DND-41 (cell line): ENCODE measurements around the gene CTSE.

Source experiments
- ATAC-seq: fragments of 200-7000 bp; cut with Tn5 transposase; 3 replicates; pipeline ENCODE4 v1.9.1; 2021; ENCODE audit warnings: low read depth; ENCODE audit not compliant: insufficient read depth
- DNase-seq: peaks from one replicate; pipeline ENCODE4 v3.0.0-alpha.2; 2020
- H2AFZ ChIP-seq: 2 replicates; pipeline ENCODE4 v1.6.0; 2012; ENCODE audit warnings: low read depth, low read length
- H3K27ac ChIP-seq: 2 replicates; pipeline ENCODE4 v1.5.1; 2012; ENCODE audit warnings: low read length, inconsistent platforms
- H3K27me3 ChIP-seq: fragments of 200-600 bp; sonication (generic); 2 replicates; pipeline ENCODE4 v1.6.0; 2012; ENCODE audit warnings: low read length, mild to moderate bottlenecking, inconsistent platforms; ENCODE audit not compliant: insufficient read depth, poor library complexity
- H3K36me3 ChIP-seq: 2 replicates; pipeline ENCODE4 v1.5.1; 2012; ENCODE audit warnings: low read length, inconsistent platforms; ENCODE audit not compliant: insufficient read depth
- H3K4me1 ChIP-seq: 2 replicates; pipeline ENCODE4 v1.5.1; 2012; ENCODE audit warnings: mild to moderate bottlenecking, low read length; ENCODE audit not compliant: insufficient read depth
- H3K4me2 ChIP-seq: 2 replicates; pipeline ENCODE4 v1.6.0; 2012; ENCODE audit warnings: mild to moderate bottlenecking, moderate library complexity, low read length, inconsistent platforms; ENCODE audit not compliant: insufficient read depth
- H3K4me3 ChIP-seq, 2 experiments: fragments of 200-600 bp in 1 of 2; shearing (Covaris generic) in 1 of 2; 2 replicates each; pipeline ENCODE4 v1.5.1; 2012 to 2016; ENCODE audit warnings: inconsistent platforms in 2 of 2, low read length in 2 of 2, mild to moderate bottlenecking in 2 of 2, low read depth in 1 of 2, moderate library complexity in 1 of 2
- H3K79me2 ChIP-seq: 2 replicates; pipeline ENCODE4 v1.6.0; 2012; ENCODE audit warnings: low read length, inconsistent platforms; ENCODE audit not compliant: insufficient read depth
- H3K9ac ChIP-seq: 2 replicates; pipeline ENCODE4 v1.6.0; 2012; ENCODE audit warnings: low read depth, mild to moderate bottlenecking, inconsistent platforms, low read length, moderate library complexity
- H3K9me3 ChIP-seq: 2 replicates; pipeline ENCODE4 v1.5.1; 2012; ENCODE audit warnings: low read length, moderate library complexity, mild to moderate bottlenecking, inconsistent platforms; ENCODE audit not compliant: insufficient read depth, severe bottlenecking
- H4K20me1 ChIP-seq: 2 replicates; pipeline ENCODE4 v1.6.0; 2012; ENCODE audit warnings: low read length; ENCODE audit not compliant: insufficient read depth
- CTCF ChIP-seq: IDR thresholded peaks from 2 replicates; pipeline ENCODE4 v1.5.1; 2012; ENCODE audit warnings: borderline replicate concordance, low read length, moderate library complexity, mild to moderate bottlenecking; ENCODE audit not compliant: poor library complexity, severe bottlenecking; ENCODE audit errors: extremely low read depth
- EZH2 ChIP-seq: IDR thresholded peaks from 3 replicates; pipeline ENCODE4 v1.6.1; 2012; ENCODE audit warnings: borderline replicate concordance, low read depth, mild to moderate bottlenecking, moderate library complexity, low read length, inconsistent platforms; ENCODE audit not compliant: severe bottlenecking

The CTSE gene

GRCh38 chr1:206015071-206015470, 8.6 kb downstream of the CTSE start:
- Histone ChIP-seq H3K9me3 (no peaks in the 10 kb centered on the region), H3K27ac (no peak overlapping the region), H3K4me3 (no peak overlapping the region), H3K27me3 (peaks cover 7% of the 10 kb centered on the region), H3K79me2 (no peaks in the 10 kb centered on the region), H3K36me3 (no peaks in the 10 kb centered on the region), H2AFZ (no peak overlapping the region), H4K20me1 (no peaks in the 10 kb centered on the region), H3K4me2 (no peak overlapping the region), H3K9ac (no peak overlapping the region), H3K4me1 (peaks cover 14% of the 10 kb centered on the region)
- ATAC-seq (no peak), DNase-seq (no peak)
- TF ChIP-seq EZH2 (no peak), CTCF (no peak)

GRCh38 chr1:206014601-206015000, 9.1 kb downstream of the CTSE start:
- TF ChIP-seq EZH2 (no peak), CTCF (no peak)
- ATAC-seq (no peak), DNase-seq (no peak)
- Histone ChIP-seq H3K36me3 (no peaks in the 10 kb centered on the region), H3K4me3 (no peak overlapping the region), H3K4me2 (no peak overlapping the region), H3K9ac (no peak overlapping the region), H3K27me3 (peaks cover 7% of the 10 kb centered on the region), H4K20me1 (no peaks in the 10 kb centered on the region), H2AFZ (no peak overlapping the region), H3K4me1 (peaks cover 14% of the 10 kb centered on the region), H3K9me3 (no peaks in the 10 kb centered on the region), H3K79me2 (no peaks in the 10 kb centered on the region), H3K27ac (no peak overlapping the region)

GRCh38 chr1:206013026-206013795, 10.5 kb downstream of the CTSE start:
- Histone ChIP-seq H3K9ac (no peak overlapping the region), H3K4me1 (peaks cover 14% of the 10 kb centered on the region), H3K36me3 (no peaks in the 10 kb centered on the region), H3K4me3 (no peak overlapping the region), H4K20me1 (no peaks in the 10 kb centered on the region), H3K27ac (no peak overlapping the region), H3K9me3 (no peaks in the 10 kb centered on the region), H3K4me2 (no peak overlapping the region), H3K79me2 (no peaks in the 10 kb centered on the region), H2AFZ (no peak overlapping the region), H3K27me3 (no peaks in the 10 kb centered on the region)
- TF ChIP-seq EZH2 (no peak), CTCF (no peak)
- no peak for ATAC-seq
- DNase-seq, result no peak
